ENCODE measurements around the gene ADD1. TPM values are rescaled to one million over a fixed set of nuclear protein-coding genes. Genes with fewer than 3 reads are reported as not detected.

Gene ADD1
- total RNA-seq, 3 donors from 2014 or later = 147 to 175 (median 153) TPM

DNA sequence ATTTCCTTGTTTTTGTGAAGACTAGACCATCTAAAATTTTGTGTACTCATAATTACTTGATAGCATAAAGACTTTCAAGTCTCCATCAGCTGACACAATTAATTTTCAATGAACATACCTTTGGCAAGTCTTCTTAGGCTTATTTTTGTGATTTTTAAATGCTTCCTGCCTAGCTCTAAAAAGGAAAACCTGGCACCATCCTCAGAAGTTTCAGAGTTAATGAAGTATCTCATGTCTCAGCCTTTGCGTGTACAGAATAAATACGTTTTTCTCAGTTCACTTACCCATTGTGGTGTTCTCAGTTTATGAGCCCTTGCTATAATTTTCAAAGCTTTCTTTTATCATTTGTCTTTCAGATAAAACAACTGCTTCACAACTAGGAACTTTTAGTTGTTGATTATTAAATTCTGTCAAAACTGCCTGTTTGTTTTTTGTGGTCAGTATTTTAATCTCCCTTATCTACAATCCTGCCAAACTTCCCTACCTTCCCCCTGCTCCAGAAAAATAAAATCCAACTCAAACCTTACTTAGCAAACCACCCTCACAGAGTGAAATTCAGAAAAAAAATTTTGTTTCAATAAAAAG lies 21.6 kb downstream of the ADD1 start:
- H3K36me3 Mint-ChIP-seq (ENCODE audit: insufficient read depth) = peaks cover 8% of the 10 kb centered on the region
- no peaks in the 10 kb centered on the region for H3K9me3 Mint-ChIP-seq
- no peaks in the 10 kb centered on the region for H3K27me3 Mint-ChIP-seq (ENCODE audit: low read depth)
- no peak for ATAC-seq
- no peak overlapping the region for H3K4me3 Mint-ChIP-seq
- peaks cover 80% of the 10 kb centered on the region for H3K4me1 Mint-ChIP-seq (ENCODE audit: low read depth)
- no peak for DNase-seq

GRCh38 chr4:2866160-2866861 lies 22.7 kb downstream of the ADD1 start:
- Mint-ChIP-seq H3K27me3 (ENCODE audit: low read depth) (no peaks in the 10 kb centered on the region), H3K36me3 (ENCODE audit: insufficient read depth) (peaks cover 8% of the 10 kb centered on the region)
- DNase-seq = no peak

GRCh38 chr4:2866891-2867290 lies 23.2 kb downstream of the ADD1 start:
- H3K36me3 Mint-ChIP-seq (ENCODE audit: insufficient read depth) = peaks cover 11% of the 10 kb centered on the region
- DNase-seq (no peak), ATAC-seq (peak in 1 of 2 donors; percentile 48)

More at GRCh38 chr4:2866160-2866861, 22.7 kb downstream of the ADD1 start:
- no peak for ATAC-seq
- no peak overlapping the region for H3K4me3 Mint-ChIP-seq
- H3K9me3 Mint-ChIP-seq = no peaks in the 10 kb centered on the region
- peaks cover 77% of the 10 kb centered on the region for H3K4me1 Mint-ChIP-seq (ENCODE audit: low read depth)

DNA sequence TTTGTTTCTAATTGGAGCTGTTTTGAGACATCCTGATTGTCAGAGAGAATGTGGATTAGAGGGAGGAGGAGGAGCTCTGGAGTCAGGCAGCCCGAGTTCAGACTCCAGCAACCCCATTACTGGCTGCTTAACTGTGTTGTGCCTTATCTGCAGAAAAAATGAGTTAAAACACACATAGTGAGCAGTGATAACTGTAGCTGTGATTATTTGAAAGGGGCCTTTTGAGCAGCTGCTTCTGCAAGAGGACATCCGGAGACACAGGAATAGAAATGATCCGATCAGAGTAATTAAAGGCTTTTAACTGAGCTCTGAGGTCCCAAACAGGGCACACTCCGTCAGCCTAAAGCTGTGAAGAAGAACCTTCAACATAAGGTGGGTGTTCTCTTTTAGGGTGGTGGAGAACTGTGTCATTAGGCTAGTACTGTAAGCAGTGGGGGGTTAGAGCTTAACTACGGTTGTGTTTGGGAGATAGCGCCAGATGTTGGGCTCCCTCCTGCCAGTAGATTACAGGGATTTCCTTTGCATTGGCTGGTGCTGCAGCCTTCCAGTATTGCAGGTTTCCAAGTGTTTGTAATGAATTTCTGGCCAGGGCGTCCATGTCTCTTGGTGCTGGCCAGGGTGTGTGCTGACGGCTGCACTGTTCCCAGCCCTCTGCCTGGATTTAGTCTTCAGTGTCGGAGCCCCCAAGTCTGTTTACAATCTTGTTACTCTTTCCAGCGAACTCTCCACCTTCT lies 24.3 kb downstream of the ADD1 start:
- no peaks in the 10 kb centered on the region for H3K9me3 Mint-ChIP-seq
- H3K4me1 Mint-ChIP-seq (ENCODE audit: low read depth) = peaks cover 75% of the 10 kb centered on the region
- peaks cover 11% of the 10 kb centered on the region for H3K36me3 Mint-ChIP-seq (ENCODE audit: insufficient read depth)
- no peak overlapping the region for H3K4me3 Mint-ChIP-seq
- no peaks in the 10 kb centered on the region for H3K27me3 Mint-ChIP-seq (ENCODE audit: low read depth)
- ATAC-seq (no peak), DNase-seq (no peak)

More at GRCh38 chr4:2866891-2867290, 23.2 kb downstream of the ADD1 start:
- Mint-ChIP-seq H3K27me3 (ENCODE audit: low read depth) (no peaks in the 10 kb centered on the region), H3K9me3 (no peaks in the 10 kb centered on the region), H3K4me3 (no peak overlapping the region), H3K4me1 (ENCODE audit: low read depth) (peaks cover 77% of the 10 kb centered on the region)

DNA sequence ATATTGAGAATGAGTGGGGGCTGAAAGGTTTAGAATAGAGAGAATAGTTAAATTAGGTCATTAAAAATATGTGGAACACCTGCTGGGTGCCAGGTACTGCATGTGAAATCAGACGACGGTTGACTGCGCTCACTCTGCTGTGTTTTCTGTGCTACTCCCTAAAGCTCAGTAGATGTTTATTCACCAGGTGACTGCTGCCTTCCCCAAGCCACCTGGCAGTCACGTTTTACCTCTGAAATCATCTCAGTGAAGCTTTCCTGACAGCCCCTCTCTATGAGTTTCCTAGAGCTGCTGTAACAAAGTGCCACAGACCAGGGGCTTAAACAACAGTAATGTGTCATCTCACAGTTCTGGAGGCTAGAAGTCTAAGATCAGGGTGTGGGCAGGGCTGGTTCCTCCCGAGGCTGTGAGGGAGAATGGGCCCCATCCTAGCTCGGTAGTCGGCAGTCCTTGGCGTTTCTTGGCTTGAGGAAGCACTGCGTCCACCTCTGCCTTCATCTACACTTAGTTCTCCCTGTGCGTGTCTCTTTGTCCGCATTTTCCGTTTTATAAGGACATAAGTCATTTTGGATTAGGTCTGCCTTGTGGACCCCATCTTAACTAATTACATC lies 25.3 kb downstream of the ADD1 start:
- ATAC-seq (no peak), DNase-seq (no peak)
- Mint-ChIP-seq H3K27me3 (ENCODE audit: low read depth) (no peaks in the 10 kb centered on the region), H3K4me3 (no peak overlapping the region), H3K9me3 (no peaks in the 10 kb centered on the region), H3K36me3 (ENCODE audit: insufficient read depth) (peaks cover 11% of the 10 kb centered on the region), H3K4me1 (ENCODE audit: low read depth) (peaks cover 76% of the 10 kb centered on the region)

GRCh38 chr4:2869659-2870058 lies 26.0 kb downstream of the ADD1 start:
- Mint-ChIP-seq H3K27me3 (ENCODE audit: low read depth) (no peaks in the 10 kb centered on the region), H3K9me3 (no peaks in the 10 kb centered on the region), H3K4me3 (no peak overlapping the region), H3K4me1 (ENCODE audit: low read depth) (peaks cover 76% of the 10 kb centered on the region), H3K36me3 (ENCODE audit: insufficient read depth) (peaks cover 11% of the 10 kb centered on the region)
- ATAC-seq (no peak), DNase-seq (no peak)

DNA sequence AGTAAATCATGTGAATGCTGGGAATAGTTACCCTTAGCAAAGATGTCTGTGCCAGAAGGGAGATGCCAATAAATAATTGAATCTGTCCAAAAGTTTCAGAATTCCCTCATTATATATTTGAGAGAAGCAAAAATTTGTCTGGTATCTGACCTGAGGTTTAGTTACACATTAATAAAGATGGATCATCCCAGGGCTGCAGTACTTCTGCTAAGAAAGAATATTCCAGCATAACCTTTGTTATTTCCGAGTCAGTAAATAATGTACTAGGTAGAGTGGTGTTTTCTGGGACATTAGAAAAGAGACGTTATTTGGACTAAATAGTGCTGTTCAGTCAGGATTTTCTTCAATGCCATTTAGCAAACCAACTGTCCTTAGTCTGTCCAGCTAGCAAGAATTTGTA lies 26.4 kb downstream of the ADD1 start:
- no peaks in the 10 kb centered on the region for H3K9me3 Mint-ChIP-seq
- ATAC-seq = no peak
- H3K4me3 Mint-ChIP-seq = no peak overlapping the region

DNA sequence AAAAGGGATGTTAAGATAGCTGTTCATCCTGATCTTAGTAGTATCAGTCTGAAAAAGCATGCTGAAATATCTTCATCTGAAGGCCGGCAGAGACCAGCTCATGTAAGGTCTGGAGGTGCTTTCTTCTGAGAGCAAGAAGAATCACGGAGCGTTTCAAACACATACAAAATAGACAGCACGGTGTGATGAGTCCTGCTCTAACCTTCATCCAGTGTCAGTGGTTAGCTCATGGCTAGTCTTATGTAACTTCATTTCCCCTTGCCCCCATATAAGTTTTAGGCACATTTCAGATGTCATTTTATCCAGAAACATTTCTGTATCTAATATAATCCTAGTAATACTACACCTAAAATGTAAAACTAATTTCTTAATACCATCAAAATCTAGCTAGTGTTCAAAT lies 27.8 kb downstream of the ADD1 start:
- Mint-ChIP-seq H3K36me3 (ENCODE audit: insufficient read depth) (peaks cover 14% of the 10 kb centered on the region), H3K9me3 (no peaks in the 10 kb centered on the region), H3K27me3 (ENCODE audit: low read depth) (no peaks in the 10 kb centered on the region), H3K4me3 (no peak overlapping the region), H3K4me1 (ENCODE audit: low read depth) (peaks cover 70% of the 10 kb centered on the region)
- ATAC-seq (no peak), DNase-seq (no peak)

More for the DNA sequence above, 26.4 kb downstream of the ADD1 start:
- DNase-seq = no peak
- H3K36me3 Mint-ChIP-seq (ENCODE audit: insufficient read depth) = peaks cover 11% of the 10 kb centered on the region
- no peaks in the 10 kb centered on the region for H3K27me3 Mint-ChIP-seq (ENCODE audit: low read depth)
- peaks cover 72% of the 10 kb centered on the region for H3K4me1 Mint-ChIP-seq (ENCODE audit: low read depth)

DNA sequence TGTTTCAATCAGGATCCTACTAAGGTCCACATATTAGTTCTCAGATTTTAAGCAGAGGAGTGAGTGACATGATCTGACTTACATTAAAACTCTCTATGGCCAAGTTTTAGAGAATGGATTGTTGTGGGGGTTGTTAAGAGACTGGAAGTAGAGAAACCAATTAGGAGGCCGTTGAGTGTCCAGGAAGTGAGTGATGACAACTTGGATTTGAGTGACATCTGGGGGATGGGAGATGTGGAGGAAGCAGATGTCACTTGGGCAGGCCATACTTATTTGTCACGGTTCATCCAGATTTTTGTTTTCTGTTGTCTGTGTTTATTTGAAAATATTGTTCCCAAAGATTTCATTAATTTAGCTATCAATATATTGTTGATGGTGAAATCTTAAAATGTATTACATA lies 28.3 kb downstream of the ADD1 start:
- no peaks in the 10 kb centered on the region for H3K27me3 Mint-ChIP-seq (ENCODE audit: low read depth)
- DNase-seq (no peak), ATAC-seq (no peak)
- peaks cover 13% of the 10 kb centered on the region for H3K36me3 Mint-ChIP-seq (ENCODE audit: insufficient read depth)
- H3K4me1 Mint-ChIP-seq (ENCODE audit: low read depth) = peaks cover 67% of the 10 kb centered on the region
- no peaks in the 10 kb centered on the region for H3K9me3 Mint-ChIP-seq
- H3K4me3 Mint-ChIP-seq = no peak overlapping the region

- no peaks in the 10 kb centered on the region for H3K27me3 Mint-ChIP-seq (ENCODE audit: low read depth)
- H3K36me3 Mint-ChIP-seq (ENCODE audit: insufficient read depth) = peaks cover 16% of the 10 kb centered on the region
- no peak overlapping the region for H3K4me3 Mint-ChIP-seq
- no peaks in the 10 kb centered on the region for H3K9me3 Mint-ChIP-seq
- DNase-seq (no peak), ATAC-seq (no peak)
- H3K4me1 Mint-ChIP-seq (ENCODE audit: low read depth) = peaks cover 64% of the 10 kb centered on the region
These were observed 29.7 kb downstream of the ADD1 start for GRCh38 chr4:2873329-2873728.

DNA sequence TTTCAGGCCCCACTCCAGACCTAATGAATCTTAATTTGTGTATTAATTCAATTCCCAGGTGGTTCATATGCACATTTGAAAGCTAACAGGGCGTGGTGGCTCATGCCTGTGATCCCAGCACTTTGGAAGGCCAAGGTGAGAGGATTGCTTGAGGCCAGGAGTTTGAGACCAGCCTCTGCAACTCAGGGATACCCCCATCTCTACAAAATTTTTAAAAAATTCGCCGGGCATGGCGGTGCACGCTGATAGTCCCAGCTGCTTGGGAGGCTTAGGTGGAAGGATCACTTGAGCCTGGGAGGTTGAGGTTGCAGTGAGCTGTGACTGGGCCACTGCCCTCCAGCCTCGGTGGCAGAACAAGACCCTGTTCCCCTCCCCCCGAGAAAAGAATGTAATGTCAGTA lies 31.2 kb downstream of the ADD1 start:
- Mint-ChIP-seq H3K4me1 (ENCODE audit: low read depth) (peaks cover 55% of the 10 kb centered on the region), H3K27me3 (ENCODE audit: low read depth) (no peaks in the 10 kb centered on the region), H3K9me3 (no peaks in the 10 kb centered on the region)

GRCh38 chr4:2875556-2875955 lies 31.9 kb downstream of the ADD1 start:
- peaks cover 23% of the 10 kb centered on the region for H3K36me3 Mint-ChIP-seq (ENCODE audit: insufficient read depth)
- ATAC-seq (no peak), DNase-seq (no peak)
- peaks cover 50% of the 10 kb centered on the region for H3K4me1 Mint-ChIP-seq (ENCODE audit: low read depth)
- H3K9me3 Mint-ChIP-seq = no peaks in the 10 kb centered on the region
- H3K27me3 Mint-ChIP-seq (ENCODE audit: low read depth) = no peaks in the 10 kb centered on the region
- no peak overlapping the region for H3K4me3 Mint-ChIP-seq

More for the DNA sequence above, 31.2 kb downstream of the ADD1 start:
- ATAC-seq (no peak), DNase-seq (no peak)
- no peak overlapping the region for H3K4me3 Mint-ChIP-seq
- H3K36me3 Mint-ChIP-seq (ENCODE audit: insufficient read depth) = peaks cover 20% of the 10 kb centered on the region

DNA sequence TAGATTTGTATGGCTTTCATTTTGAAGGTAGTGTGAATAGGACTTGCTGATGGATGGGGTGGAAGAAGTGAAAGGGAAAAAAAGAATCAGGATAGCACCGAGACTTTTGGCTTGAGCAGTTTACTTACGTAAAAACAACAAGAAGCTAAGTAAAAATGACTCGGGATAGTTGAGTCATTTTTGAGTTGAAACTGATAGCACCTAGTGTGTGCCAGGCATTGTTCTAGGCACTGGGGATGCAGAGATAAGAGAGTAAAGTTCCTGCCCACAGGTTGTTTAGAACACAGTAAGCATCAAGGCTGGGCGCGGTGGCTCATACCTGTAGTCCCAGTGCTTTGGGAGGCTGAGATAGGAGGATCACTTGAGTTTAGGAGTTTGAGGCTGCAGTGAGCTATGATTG lies 34.7 kb downstream of the ADD1 start:
- peaks cover 28% of the 10 kb centered on the region for H3K36me3 Mint-ChIP-seq (ENCODE audit: insufficient read depth)
- H3K27me3 Mint-ChIP-seq (ENCODE audit: low read depth) = no peaks in the 10 kb centered on the region
- H3K4me1 Mint-ChIP-seq (ENCODE audit: low read depth) = peaks cover 28% of the 10 kb centered on the region
- no peak for DNase-seq
- H3K9me3 Mint-ChIP-seq = no peaks in the 10 kb centered on the region
- ATAC-seq = peak; percentile 66 to 80
- no peak overlapping the region for H3K4me3 Mint-ChIP-seq

DNA sequence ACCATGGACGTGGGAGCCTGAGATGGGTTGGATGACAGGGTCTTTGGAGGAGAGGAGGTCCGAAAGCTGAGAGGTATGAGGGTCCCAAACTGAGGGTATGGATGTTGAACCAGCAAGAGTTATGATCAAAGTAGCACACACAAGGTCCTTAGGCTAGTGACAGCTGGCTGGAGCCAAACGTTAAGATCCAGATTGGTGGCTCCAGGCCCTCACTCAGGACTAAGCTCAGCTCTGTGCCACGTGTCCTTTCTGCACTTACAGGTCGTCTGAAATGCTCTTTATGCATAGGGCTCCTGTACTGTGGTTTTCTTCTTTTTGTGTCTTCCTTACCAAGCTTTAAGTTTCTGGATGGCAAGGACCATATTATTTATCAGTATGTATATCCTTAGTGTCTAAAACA lies 35.4 kb downstream of the ADD1 start:
- Mint-ChIP-seq H3K36me3 (ENCODE audit: insufficient read depth) (peaks cover 29% of the 10 kb centered on the region), H3K4me3 (no peak overlapping the region), H3K4me1 (ENCODE audit: low read depth) (peaks cover 24% of the 10 kb centered on the region), H3K27me3 (ENCODE audit: low read depth) (no peaks in the 10 kb centered on the region), H3K9me3 (no peaks in the 10 kb centered on the region)
- no peak for ATAC-seq
- no peak for DNase-seq

Data from activated T-cell treated with anti-CD3 and anti-CD28 coated beads, Interleukin-2, amount 50 U/mL, for 4 hours (primary cell).